CD4-positive, CD25-positive, alpha-beta regulatory T cell (primary cell): ENCODE measurements around the gene TRIM32. TPM values are rescaled to one million over a fixed set of nuclear protein-coding genes. Genes with fewer than 3 reads are reported as not detected.

Experiments
- ATAC-seq, 2 donors: fragments of 150-1000 bp; cut with Tn5 transposase; one replicate each; pipeline ENCODE4 v1.10.0; 2021; ENCODE audit warnings: low read depth in 2 of 2, moderate number of reproducible peaks in 2 of 2, moderate library complexity in 1 of 2
- DNase-seq, 3 donors: peaks; one replicate each; pipeline versions ENCODE4 v3.0.0 to v3.0.0-alpha.2; 2012 to 2022; ENCODE audit warnings: mixed read lengths in 1 of 3
- H3K27ac ChIP-seq: one replicate; pipeline ENCODE4 v1.7.0; 2013; ENCODE audit warnings: mild to moderate bottlenecking, low read length; ENCODE audit not compliant: insufficient read depth, poor library complexity, severe bottlenecking
- H3K27me3 ChIP-seq: one replicate; pipeline ENCODE4 v1.7.0; 2013; ENCODE audit warnings: low read length; ENCODE audit not compliant: control insufficient read depth, insufficient read depth
- H3K36me3 ChIP-seq: one replicate; pipeline ENCODE4 v1.7.0; 2013; ENCODE audit warnings: mild to moderate bottlenecking, low read length, moderate library complexity; ENCODE audit not compliant: control insufficient read depth, insufficient read depth
- H3K4me1 ChIP-seq: 2 replicates; pipeline ENCODE4 v1.7.0; 2013; ENCODE audit warnings: mild to moderate bottlenecking, low read length; ENCODE audit not compliant: insufficient read depth, control insufficient read depth, poor library complexity, severe bottlenecking
- H3K4me3 ChIP-seq: one replicate; pipeline ENCODE4 v1.7.0; 2013; ENCODE audit warnings: low read depth, mild to moderate bottlenecking, low read length, moderate library complexity
- H3K9me3 ChIP-seq, 2 experiments: 1 replicate in 1 of 2; 2 replicates in 1 of 2; pipeline ENCODE4 v1.7.0; 2013; ENCODE audit warnings: low read length in 2 of 2, mild to moderate bottlenecking in 1 of 2, moderate library complexity in 1 of 2; ENCODE audit not compliant: control insufficient read depth in 2 of 2
- H3K27ac Mint-ChIP-seq, 3 donors: one replicate each; pipeline ENCODE4 v1.8.0; 2020 to 2022; ENCODE audit warnings: mild to moderate bottlenecking in 3 of 3, mixed read lengths in 3 of 3, moderate library complexity in 2 of 3
- H3K27me3 Mint-ChIP-seq: one replicate; pipeline ENCODE4 v1.8.0; 2022; ENCODE audit warnings: mild to moderate bottlenecking, mixed read lengths
- H3K36me3 Mint-ChIP-seq: one replicate; pipeline ENCODE4 v1.8.0; 2020; ENCODE audit warnings: mixed read lengths
- H3K4me1 Mint-ChIP-seq, 4 donors: one replicate each; pipeline ENCODE4 v1.8.0; 2020 to 2022; ENCODE audit warnings: mixed read lengths in 4 of 4, mild to moderate bottlenecking in 1 of 4
- H3K4me3 Mint-ChIP-seq, 4 donors: one replicate each; pipeline ENCODE4 v1.8.0; 2020 to 2022; ENCODE audit warnings: mild to moderate bottlenecking in 4 of 4, mixed read lengths in 4 of 4, moderate library complexity in 3 of 4
- H3K9me3 Mint-ChIP-seq, 7 donors: one replicate each; pipeline ENCODE4 v1.8.0; 2020 to 2022; ENCODE audit warnings: mixed read lengths in 7 of 7, mild to moderate bottlenecking in 3 of 7, moderate library complexity in 2 of 7
- polyA plus RNA-seq, 4 donors: library from polyadenylated mRNA; unstranded; fragments of 300-500 nt; fragmentation: Illumina TruSeq; gene quantifications; one replicate each; pipeline ENCODE4 v1.2.3, GENCODE V29; 2021
- total RNA-seq: library from RNA; stranded (reverse); gene quantifications from one replicate; pipeline ENCODE4 v1.2.3, GENCODE V29; 2022

Gene TRIM32
- total and polyA plus RNA-seq, 5 donors from 2014 or later, result 19.9 to 37.5 (median 34.8) TPM

- ATAC-seq, result no peak
- no peaks in the 10 kb centered on the region for H3K9me3 ChIP-seq
- no peak overlapping the region for H3K4me3 ChIP-seq
- Mint-ChIP-seq H3K4me3 (no peak overlapping the region), H3K9me3 (peaks cover 0 to 1% (median 0%) of the 10 kb centered on the region in 7 donors), H3K27ac (no peak overlapping the region), H3K36me3 (no peaks in the 10 kb centered on the region), H3K4me1 (peaks cover 0 to 6% (median 0%) of the 10 kb centered on the region in 4 donors), H3K27me3 (no peaks in the 10 kb centered on the region)
- DNase-seq, result no peak
- no peaks in the 10 kb centered on the region for H3K27me3 ChIP-seq
- H3K27ac ChIP-seq, result no peak overlapping the region
- no peaks in the 10 kb centered on the region for H3K36me3 ChIP-seq
- no peaks in the 10 kb centered on the region for H3K4me1 ChIP-seq
Observed at GRCh38 chr9:116663581-116663980, 23.5 kb upstream of the TRIM32 start.

- Histone ChIP-seq H3K4me1 (no peaks in the 10 kb centered on the region), H3K27me3 (no peaks in the 10 kb centered on the region), H3K27ac (no peak overlapping the region), H3K9me3 (peaks cover 5 to 9% of the 10 kb centered on the region in 2 experiments), H3K4me3 (no peak overlapping the region), H3K36me3 (no peaks in the 10 kb centered on the region)
- Mint-ChIP-seq H3K4me1 (peaks cover 0 to 6% (median 1%) of the 10 kb centered on the region in 4 donors), H3K4me3 (no peak overlapping the region), H3K27ac (peak overlapping the region in 2 of 3 donors; percentile 29 to 33), H3K36me3 (peaks cover 10% of the 10 kb centered on the region), H3K27me3 (no peaks in the 10 kb centered on the region), H3K9me3 (peaks cover 0 to 12% (median 4%) of the 10 kb centered on the region in 7 donors)
- ATAC-seq (no peak), DNase-seq (no peak)
Observed at GRCh38 chr9:116668970-116669695, 18.0 kb upstream of the TRIM32 start.

DNA sequence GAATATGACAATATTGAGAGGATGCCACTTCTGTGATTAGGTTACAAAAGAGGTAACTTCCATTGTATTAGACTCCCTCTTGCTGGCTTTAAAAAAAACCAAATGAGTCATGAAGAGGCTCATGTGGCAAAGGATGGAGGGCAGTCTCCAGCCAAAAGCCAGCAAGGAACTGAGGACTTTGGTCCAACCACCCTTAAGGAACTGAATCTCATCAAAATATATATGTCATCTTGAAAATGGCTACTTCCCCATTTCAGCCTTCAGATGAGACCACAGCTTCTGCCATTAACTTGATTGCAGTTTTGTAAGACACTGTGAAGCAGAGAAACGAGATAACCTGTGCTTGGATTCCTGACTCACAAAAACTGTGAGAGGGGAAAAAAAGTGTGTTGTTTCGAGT is 15.5 kb upstream of the TRIM32 start:
- DNase-seq, result no peak
- peaks cover 0 to 19% (median 6%) of the 10 kb centered on the region in 7 donors for H3K9me3 Mint-ChIP-seq

GRCh38 chr9:116673375-116673774 is 13.7 kb upstream of the TRIM32 start:
- H3K4me1 Mint-ChIP-seq, result peaks cover 0 to 2% (median 0%) of the 10 kb centered on the region in 4 donors
- H3K9me3 Mint-ChIP-seq, result peaks cover 0 to 19% (median 6%) of the 10 kb centered on the region in 7 donors
- H3K27me3 Mint-ChIP-seq, result no peaks in the 10 kb centered on the region
- no peaks in the 10 kb centered on the region for H3K4me1 ChIP-seq
- no peak overlapping the region for H3K27ac ChIP-seq
- peaks cover 5 to 16% of the 10 kb centered on the region in 2 experiments for H3K9me3 ChIP-seq
- no peak for ATAC-seq
- no peak overlapping the region for H3K4me3 ChIP-seq
- H3K27ac Mint-ChIP-seq, result no peak overlapping the region
- H3K36me3 ChIP-seq, result no peaks in the 10 kb centered on the region
- H3K36me3 Mint-ChIP-seq, result peaks cover 22% of the 10 kb centered on the region
- H3K27me3 ChIP-seq, result no peaks in the 10 kb centered on the region
- no peak for DNase-seq
- H3K4me3 Mint-ChIP-seq, result no peak overlapping the region

More for the DNA sequence above, 15.5 kb upstream of the TRIM32 start:
- Histone ChIP-seq H3K4me3 (no peak overlapping the region), H3K9me3 (peaks cover 5 to 16% of the 10 kb centered on the region in 2 experiments), H3K27ac (no peak overlapping the region), H3K4me1 (no peaks in the 10 kb centered on the region), H3K27me3 (no peaks in the 10 kb centered on the region), H3K36me3 (no peaks in the 10 kb centered on the region)
- Mint-ChIP-seq H3K4me3 (no peak overlapping the region), H3K36me3 (peaks cover 22% of the 10 kb centered on the region), H3K27ac (no peak overlapping the region), H3K27me3 (no peaks in the 10 kb centered on the region), H3K4me1 (peaks cover 0 to 6% (median 1%) of the 10 kb centered on the region in 4 donors)
- ATAC-seq, result no peak

DNA sequence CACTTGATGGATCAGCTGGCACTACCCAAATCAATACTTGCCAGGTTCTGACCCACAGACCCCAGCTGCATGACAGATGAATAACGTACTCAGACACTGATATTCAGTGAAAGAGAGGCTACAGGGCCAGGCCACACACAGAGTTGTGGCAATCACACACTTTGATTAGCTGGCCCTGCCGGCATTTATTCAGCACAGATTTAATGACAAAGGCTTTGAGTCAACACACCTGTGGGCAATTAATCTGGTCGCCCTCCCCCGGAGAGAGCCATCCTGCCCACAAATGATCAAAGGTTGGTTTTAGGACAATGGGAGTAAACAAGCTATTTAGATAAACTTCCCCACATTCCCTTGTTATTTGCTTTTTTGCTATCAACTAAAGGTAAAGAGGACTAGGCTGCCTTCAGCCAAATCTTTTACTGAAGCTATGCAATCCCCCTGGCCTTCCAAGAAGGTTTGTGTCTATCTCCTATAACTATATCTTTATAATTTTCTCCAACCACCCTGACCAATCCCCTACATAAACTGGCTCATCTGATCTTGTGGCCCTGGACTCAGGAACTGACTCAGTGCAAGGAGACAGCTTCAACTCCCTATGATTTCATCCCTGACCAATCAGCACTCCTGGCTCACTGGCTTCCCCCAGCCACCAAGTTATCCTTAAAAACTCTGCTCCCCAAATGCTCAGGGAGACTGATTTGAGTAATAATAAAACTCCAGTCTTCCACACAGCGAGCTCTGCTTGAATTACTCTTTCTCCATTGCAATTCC is 12.7 kb upstream of the TRIM32 start:
- Mint-ChIP-seq H3K4me1 (no peaks in the 10 kb centered on the region), H3K27ac (no peak overlapping the region), H3K27me3 (no peaks in the 10 kb centered on the region), H3K36me3 (peaks cover 22% of the 10 kb centered on the region), H3K4me3 (no peak overlapping the region), H3K9me3 (peaks cover 0 to 19% (median 6%) of the 10 kb centered on the region in 7 donors)
- no peaks in the 10 kb centered on the region for H3K4me1 ChIP-seq
- ATAC-seq, result no peak
- no peaks in the 10 kb centered on the region for H3K36me3 ChIP-seq
- no peaks in the 10 kb centered on the region for H3K27me3 ChIP-seq
- peaks cover 5 to 16% of the 10 kb centered on the region in 2 experiments for H3K9me3 ChIP-seq
- DNase-seq, result no peak
- no peak overlapping the region for H3K4me3 ChIP-seq
- H3K27ac ChIP-seq, result no peak overlapping the region

DNA sequence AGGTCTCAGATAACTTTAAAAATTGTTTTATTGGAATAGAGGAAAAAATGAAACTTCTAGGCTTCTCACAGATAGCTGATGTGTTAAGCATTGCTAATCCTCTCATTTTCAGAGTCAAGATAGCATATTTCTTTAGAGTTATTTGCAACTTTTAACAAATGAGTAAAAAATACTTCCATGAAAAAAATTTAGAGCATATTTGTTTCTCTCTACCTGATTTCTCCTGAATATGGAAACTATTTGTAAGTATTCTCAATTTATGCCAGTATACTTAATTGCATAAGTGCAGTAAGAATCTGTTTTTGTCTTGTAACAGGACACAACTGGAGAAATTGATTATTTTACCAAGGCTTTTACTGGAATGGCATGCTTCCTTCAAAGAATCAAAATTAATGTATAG is 3.6 kb upstream of the TRIM32 start:
- no peak overlapping the region for H3K27ac ChIP-seq
- no peak overlapping the region for H3K4me3 ChIP-seq
- no peak overlapping the region for H3K4me3 Mint-ChIP-seq
- no peaks in the 10 kb centered on the region for H3K27me3 ChIP-seq
- peaks cover 23 to 40% (median 33%) of the 10 kb centered on the region in 4 donors for H3K4me1 Mint-ChIP-seq
- DNase-seq, result no peak
- no peaks in the 10 kb centered on the region for H3K36me3 ChIP-seq
- H3K36me3 Mint-ChIP-seq, result peaks cover 3% of the 10 kb centered on the region
- ATAC-seq, result no peak
- H3K27ac Mint-ChIP-seq, result no peak overlapping the region
- H3K27me3 Mint-ChIP-seq, result no peaks in the 10 kb centered on the region
- H3K9me3 ChIP-seq, result no peaks in the 10 kb centered on the region
- peaks cover 0 to 3% (median 0%) of the 10 kb centered on the region in 7 donors for H3K9me3 Mint-ChIP-seq
- H3K4me1 ChIP-seq, result peaks cover 28% of the 10 kb centered on the region

DNA sequence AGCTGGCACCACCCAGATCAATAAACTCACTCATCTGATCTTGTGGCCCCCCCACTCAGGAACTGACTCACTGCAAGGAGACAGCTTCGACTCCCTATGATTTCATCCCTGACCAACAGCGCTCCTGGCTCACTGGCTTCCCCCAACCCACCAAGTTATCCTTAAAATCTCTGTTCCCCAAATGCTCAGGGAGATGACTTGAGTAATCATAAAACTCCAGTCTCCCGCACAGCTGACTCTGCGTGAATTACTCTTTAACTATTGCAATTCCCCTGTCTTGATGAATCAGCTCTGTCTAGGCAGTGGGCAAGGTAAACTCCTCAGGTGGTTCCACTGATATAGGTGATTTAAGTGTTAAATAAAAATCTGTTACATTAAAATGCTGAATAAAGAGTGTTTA is 1.9 kb upstream of the TRIM32 start:
- Mint-ChIP-seq H3K36me3 (peaks cover 3% of the 10 kb centered on the region), H3K27ac (peak overlapping the region in 2 of 3 donors; percentile 63 to 75), H3K9me3 (peaks cover 0 to 3% (median 0%) of the 10 kb centered on the region in 7 donors), H3K4me3 (peak overlapping the region in 2 of 4 donors; percentile 94 to 97), H3K4me1 (peaks cover 38 to 57% (median 48%) of the 10 kb centered on the region in 4 donors), H3K27me3 (no peaks in the 10 kb centered on the region)
- ATAC-seq (no peak), DNase-seq (no peak)
- H3K27me3 ChIP-seq, result no peaks in the 10 kb centered on the region
- H3K4me1 ChIP-seq, result peaks cover 44% of the 10 kb centered on the region
- no peaks in the 10 kb centered on the region for H3K9me3 ChIP-seq
- peak overlapping the region; percentile 8 for H3K4me3 ChIP-seq
- no peaks in the 10 kb centered on the region for H3K36me3 ChIP-seq
- H3K27ac ChIP-seq, result no peak overlapping the region
